Smooth muscle cell (in vitro differentiated cells): Measurements from ENCODE around the gene C9orf78. TPM values are rescaled to one million over a fixed set of nuclear protein-coding genes. Genes with fewer than 3 reads are reported as not detected.

Experiments
- DNase-seq: peaks from one replicate; lab custom pipeline; 2025; ENCODE audit not compliant: unreplicated experiment; lab: John Stamatoyannopoulos, UW
- H2AFZ ChIP-seq: fragments of 200-600 bp; sonication (generic); 2 replicates; pipeline ENCODE4 v1.6.0; 2016; ENCODE audit warnings: antibody characterized with exemption, low read depth, mild to moderate bottlenecking
- H3F3A ChIP-seq: fragments of 200-600 bp; sonication (generic); 2 replicates; pipeline ENCODE4 v1.6.0; 2017; ENCODE audit warnings: antibody characterized with exemption, low read depth
- H3K27ac ChIP-seq: fragments of 200-600 bp; sonication (generic); 2 replicates; pipeline ENCODE4 v1.5.1; 2016; ENCODE audit warnings: low read depth, mild to moderate bottlenecking
- H3K27me3 ChIP-seq: fragments of 200-600 bp; sonication (generic); 2 replicates; pipeline ENCODE4 v1.6.1; 2016; ENCODE audit warnings: low read depth, mild to moderate bottlenecking
- H3K36me3 ChIP-seq: fragments of 200-600 bp; sonication (generic); 2 replicates; pipeline ENCODE4 v1.5.1; 2016; ENCODE audit warnings: low read depth
- H3K4me1 ChIP-seq: fragments of 200-600 bp; sonication (generic); 2 replicates; pipeline ENCODE4 v1.5.1; 2016; ENCODE audit warnings: low read depth
- H3K4me2 ChIP-seq: fragments of 200-600 bp; sonication (generic); 2 replicates; pipeline ENCODE4 v1.6.0; 2016; ENCODE audit warnings: mild to moderate bottlenecking
- H3K4me3 ChIP-seq: fragments of 200-600 bp; sonication (generic); 2 replicates; pipeline ENCODE4 v1.5.1; 2016; ENCODE audit warnings: mild to moderate bottlenecking
- H3K79me2 ChIP-seq: fragments of 200-600 bp; sonication (generic); 2 replicates; pipeline ENCODE4 v1.6.0; 2016; ENCODE audit warnings: low read depth, mild to moderate bottlenecking
- H3K9ac ChIP-seq: fragments of 200-600 bp; sonication (generic); 2 replicates; pipeline ENCODE4 v1.6.0; 2016; ENCODE audit warnings: low read depth
- H3K9me3 ChIP-seq: fragments of 200-600 bp; sonication (generic); replicated peaks from 2 replicates; pipeline ENCODE4 v1.5.1; 2016; ENCODE audit warnings: low read depth
- H4K20me1 ChIP-seq: fragments of 200-600 bp; sonication (generic); 2 replicates; pipeline ENCODE4 v1.6.0; 2016; ENCODE audit warnings: low read depth
- WGBS: methylation state at CpG from one replicate; pipeline ENCODE4 v1.1.7; 2016; ENCODE audit warnings: low lambda C conversion rate; 5-methylcytosine and 5-hydroxymethylcytosine counted together
- polyA plus RNA-seq: library from polyadenylated mRNA; unstranded; fragments of >200 nt; fragmentation: Nextera tagmentation; extraction: Ambion mirVana; gene quantifications from 2 replicates; pipeline ENCODE4 v1.2.1, GENCODE V29; 2016
- total RNA-seq: library from RNA; depleted of rRNA; stranded (reverse); fragments of >200 nt; gene quantifications from 2 replicates; pipeline ENCODE4 v1.2.3, GENCODE V29; 2014
- TF ChIP-seq, protein P1 (sequence below): fragments of 200-600 bp; sonication (generic); IDR thresholded peaks from 2 replicates; pipeline ENCODE4 v1.5.1; 2017; ENCODE audit warnings: borderline replicate concordance, mild to moderate bottlenecking, antibody characterized with exemption; ENCODE audit not compliant: insufficient read depth, poor library complexity, severe bottlenecking

Gene C9orf78
- total and polyA plus RNA-seq, 2 experiments from 2014 or later = 38.0 to 53.8 TPM

DNA sequence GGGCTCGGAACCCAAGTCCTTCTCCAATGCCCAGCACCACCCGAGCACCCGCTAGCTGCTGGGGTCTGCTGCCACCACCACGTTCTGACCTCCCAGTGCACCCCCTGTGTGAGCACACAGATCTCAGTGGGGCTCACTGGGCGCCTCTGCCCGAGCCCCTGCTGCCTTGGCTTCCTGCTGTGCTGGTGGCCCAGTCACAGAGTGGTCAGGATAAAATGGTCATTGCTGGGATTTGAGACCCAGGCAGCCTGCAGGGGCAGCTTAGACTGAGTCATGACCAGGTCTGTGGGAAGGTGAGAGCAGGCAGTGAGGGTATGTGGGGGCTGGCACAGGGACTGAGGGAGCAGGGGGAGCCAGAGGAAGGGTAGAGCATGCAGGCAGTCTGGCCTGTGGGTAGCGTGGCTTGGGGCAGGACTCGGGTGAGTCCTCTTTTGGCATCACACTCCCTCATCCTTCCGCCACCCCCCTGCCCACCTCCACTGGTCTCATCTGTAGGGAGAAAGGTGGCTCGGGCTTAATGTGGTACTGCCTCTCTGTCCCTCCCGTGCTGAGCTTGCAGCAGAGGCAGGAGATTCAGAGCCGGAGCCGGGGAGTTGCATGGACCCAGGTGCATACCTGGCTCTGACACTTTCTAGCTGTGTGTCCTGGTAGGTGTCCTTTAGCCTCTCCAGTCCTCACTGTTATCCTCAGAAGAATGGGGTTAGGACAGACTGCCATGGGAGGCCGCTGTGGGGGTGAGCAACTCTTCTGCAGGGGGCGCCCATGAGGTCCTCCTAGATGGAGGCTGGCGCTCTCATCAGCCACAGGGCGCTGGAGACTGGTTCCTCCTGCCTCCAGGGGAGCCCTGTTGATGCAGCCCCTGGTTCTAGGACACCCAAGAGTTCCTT lies 32.3 kb upstream of the C9orf78 start:
- WGBS = 80% methylated on average over 17 of the region's 17 CpGs
- H3K27ac ChIP-seq = no peak overlapping the region
- no peaks in the 10 kb centered on the region for H3K36me3 ChIP-seq
- no peak overlapping the region for H3K4me3 ChIP-seq
- no peaks in the 10 kb centered on the region for H3K27me3 ChIP-seq
- H4K20me1 ChIP-seq = no peaks in the 10 kb centered on the region
- H3K4me2 ChIP-seq = no peak overlapping the region
- no peaks in the 10 kb centered on the region for H3K79me2 ChIP-seq
- H3K4me1 ChIP-seq = no peaks in the 10 kb centered on the region
- no peaks in the 10 kb centered on the region for H3F3A ChIP-seq
- H2AFZ ChIP-seq = no peak overlapping the region
- no peak for DNase-seq
- TF ChIP-seq, protein P1, sequence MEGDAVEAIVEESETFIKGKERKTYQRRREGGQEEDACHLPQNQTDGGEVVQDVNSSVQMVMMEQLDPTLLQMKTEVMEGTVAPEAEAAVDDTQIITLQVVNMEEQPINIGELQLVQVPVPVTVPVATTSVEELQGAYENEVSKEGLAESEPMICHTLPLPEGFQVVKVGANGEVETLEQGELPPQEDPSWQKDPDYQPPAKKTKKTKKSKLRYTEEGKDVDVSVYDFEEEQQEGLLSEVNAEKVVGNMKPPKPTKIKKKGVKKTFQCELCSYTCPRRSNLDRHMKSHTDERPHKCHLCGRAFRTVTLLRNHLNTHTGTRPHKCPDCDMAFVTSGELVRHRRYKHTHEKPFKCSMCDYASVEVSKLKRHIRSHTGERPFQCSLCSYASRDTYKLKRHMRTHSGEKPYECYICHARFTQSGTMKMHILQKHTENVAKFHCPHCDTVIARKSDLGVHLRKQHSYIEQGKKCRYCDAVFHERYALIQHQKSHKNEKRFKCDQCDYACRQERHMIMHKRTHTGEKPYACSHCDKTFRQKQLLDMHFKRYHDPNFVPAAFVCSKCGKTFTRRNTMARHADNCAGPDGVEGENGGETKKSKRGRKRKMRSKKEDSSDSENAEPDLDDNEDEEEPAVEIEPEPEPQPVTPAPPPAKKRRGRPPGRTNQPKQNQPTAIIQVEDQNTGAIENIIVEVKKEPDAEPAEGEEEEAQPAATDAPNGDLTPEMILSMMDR = no peak
- no peak overlapping the region for H3K9ac ChIP-seq
- no peaks in the 10 kb centered on the region for H3K9me3 ChIP-seq

DNA sequence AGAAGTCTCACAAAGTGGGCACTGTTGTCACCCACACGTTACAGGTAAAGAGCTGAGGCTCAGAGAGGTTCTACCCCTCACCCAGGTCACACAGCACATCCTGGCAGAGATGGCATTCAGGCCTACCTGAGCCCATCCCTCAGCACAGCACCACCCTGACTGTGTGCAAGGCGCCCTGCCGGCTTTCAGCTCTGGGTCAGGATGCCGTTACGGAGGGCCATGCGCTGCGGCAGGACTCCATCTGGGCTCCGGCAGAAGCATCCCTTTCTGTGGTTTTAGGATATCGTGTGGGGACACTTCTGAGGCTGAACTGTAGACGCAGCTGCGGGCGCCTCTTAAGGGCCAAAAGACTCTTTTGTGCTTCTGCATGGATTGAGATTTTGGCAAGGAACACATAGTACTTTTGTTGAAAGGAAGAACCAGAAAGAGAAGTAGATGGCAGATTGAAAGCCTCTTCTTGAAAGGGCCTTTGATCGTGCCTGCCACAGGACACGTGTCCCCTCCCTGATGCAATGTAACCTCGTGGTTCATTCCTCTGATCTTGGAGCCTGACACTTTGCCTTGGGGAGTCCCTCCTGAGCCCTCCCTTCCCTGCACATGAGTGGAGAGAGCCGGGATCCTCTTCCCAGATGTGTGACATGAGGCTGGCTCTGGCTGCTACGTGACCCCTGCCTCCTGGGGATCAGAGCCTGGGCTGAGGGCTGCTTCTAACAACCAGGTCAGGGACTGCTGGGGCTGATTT lies 31.5 kb upstream of the C9orf78 start:
- H2AFZ ChIP-seq = no peak overlapping the region
- H3K9ac ChIP-seq = no peak overlapping the region
- TF ChIP-seq, protein P1 = no peak
- H3K27me3 ChIP-seq = no peaks in the 10 kb centered on the region
- H3K4me3 ChIP-seq = no peak overlapping the region
- H3K27ac ChIP-seq = no peak overlapping the region
- no peaks in the 10 kb centered on the region for H3K4me1 ChIP-seq
- no peaks in the 10 kb centered on the region for H3F3A ChIP-seq
- no peaks in the 10 kb centered on the region for H3K9me3 ChIP-seq
- H4K20me1 ChIP-seq = no peaks in the 10 kb centered on the region
- no peak overlapping the region for H3K4me2 ChIP-seq
- H3K36me3 ChIP-seq = no peaks in the 10 kb centered on the region
- 90% methylated on average over 17 of the region's 17 CpGs for WGBS
- H3K79me2 ChIP-seq = no peaks in the 10 kb centered on the region
- no peak for DNase-seq

DNA sequence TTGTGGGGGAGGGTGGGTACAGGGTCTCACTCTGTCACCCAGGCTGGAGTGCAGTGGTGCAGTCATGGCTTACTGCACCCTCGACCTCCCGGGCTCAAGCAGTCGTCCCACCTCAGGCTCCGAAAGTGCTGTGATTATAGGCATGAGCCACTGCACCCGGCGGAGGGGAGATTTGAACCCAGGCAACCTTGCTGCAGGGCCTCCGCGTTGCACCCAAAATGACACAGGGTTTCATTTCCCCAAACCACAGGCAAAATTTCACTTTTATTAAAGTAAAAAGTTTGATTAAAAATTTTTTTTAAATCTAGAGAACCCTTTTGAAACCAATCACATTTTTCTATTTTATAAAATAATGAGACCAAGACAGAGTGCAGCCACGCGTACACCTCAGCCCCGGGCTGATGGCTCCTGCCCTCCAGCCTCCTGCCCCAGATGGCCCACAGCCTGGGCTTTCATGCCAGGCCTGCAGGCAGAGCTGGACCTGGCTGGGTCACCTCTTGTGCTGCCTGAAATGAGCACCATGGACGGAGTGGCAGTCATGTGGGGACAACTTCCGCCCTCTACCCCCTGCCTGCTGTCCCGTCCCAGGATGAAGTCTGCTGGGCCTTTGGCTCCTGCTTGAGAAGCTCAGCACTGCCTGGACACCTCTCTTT lies 30.7 kb upstream of the C9orf78 start:
- H3K36me3 ChIP-seq = no peaks in the 10 kb centered on the region
- H3K27me3 ChIP-seq = no peaks in the 10 kb centered on the region
- H3K79me2 ChIP-seq = no peaks in the 10 kb centered on the region
- no peaks in the 10 kb centered on the region for H4K20me1 ChIP-seq
- DNase-seq = no peak
- TF ChIP-seq, protein P1 = no peak
- H3K9me3 ChIP-seq = no peaks in the 10 kb centered on the region
- H3K27ac ChIP-seq = no peak overlapping the region
- H2AFZ ChIP-seq = no peak overlapping the region
- H3F3A ChIP-seq = no peaks in the 10 kb centered on the region
- 90% methylated on average over 13 of the region's 14 CpGs for WGBS
- H3K4me1 ChIP-seq = no peaks in the 10 kb centered on the region
- H3K4me2 ChIP-seq = no peak overlapping the region
- no peak overlapping the region for H3K9ac ChIP-seq
- H3K4me3 ChIP-seq = no peak overlapping the region
